GM12878 (cell line): ENCODE data around the gene RIMS1. TPM values are rescaled to one million over a fixed set of nuclear protein-coding genes. Genes with fewer than 3 reads are reported as not detected.

Experiments used
- ATAC-seq: fragments of 200-7000 bp; cut with Tn5 transposase; 3 replicates; pipeline ENCODE4 v1.9.1; 2020; ENCODE audit warnings: mild to moderate bottlenecking, moderate library complexity
- BruUV-seq: library from RNA; stranded (reverse); fragments of 400-500 nt; replicated peaks from 2 replicates; lab custom pipeline; 2021; lab: Mats Ljungman, UMichigan
- CTCF ChIA-PET: fragments of 300-600 bp; sonication (Branson Sonifier 250); formaldehyde crosslinking; extraction: SDS; loops from one replicate; lab custom pipeline; 2021; ENCODE audit warnings: inconsistent platforms; lab: Yijun Ruan, JAX
- POLR2A ChIA-PET: fragments of 350-600 bp; formaldehyde crosslinking; extraction: SDS; loops from one replicate; lab custom pipeline; 2021; ENCODE audit warnings: inconsistent platforms; lab: Charles Lee
- RAD21 ChIA-PET: fragments of 300-600 bp; sonication (Branson Sonifier 250); formaldehyde crosslinking; loops from one replicate; lab custom pipeline; 2023; ENCODE audit warnings: antibody characterized with exemption; ENCODE audit not compliant: unreplicated experiment; lab: Charles Lee
- SMC1A ChIA-PET: fragments of 300-600 bp; sonication (Branson Sonifier 250); formaldehyde crosslinking; loops from one replicate; lab custom pipeline; 2023; ENCODE audit not compliant: unreplicated experiment, uncharacterized antibody; lab: Charles Lee
- DNase-seq: peaks from one replicate; pipeline ENCODE4 v3.0.0-alpha.2; 2011; ENCODE audit warnings: low read depth, low spot score
- FAIRE-seq: peaks from 3 replicates; lab custom pipeline; 2011; peaks lifted over from hg19 to GRCh38; lab: Jason Lieb, UNC
- H2AFZ ChIP-seq: 2 replicates; pipeline ENCODE4 v1.6.0; 2011; ENCODE audit warnings: low read depth, low read length, control low read depth; ENCODE audit not compliant: control insufficient read depth
- H3K27ac ChIP-seq: 2 replicates; pipeline ENCODE4 v1.5.1; 2011; ENCODE audit warnings: control low read depth; ENCODE audit not compliant: control insufficient read depth, insufficient read depth
- H3K27me3 ChIP-seq, 2 experiments: replicated peaks in 1 of 2; 2 replicates each; pipeline versions ENCODE4 v1.6.0 to v1.6.1; 2011; ENCODE audit warnings: low read length in 1 of 2; ENCODE audit not compliant: control insufficient read depth in 2 of 2, insufficient read depth in 2 of 2
- H3K36me3 ChIP-seq, 2 experiments: 2 replicates each; pipeline ENCODE4 v1.5.1; 2011; ENCODE audit warnings: low read length in 1 of 2; ENCODE audit not compliant: control insufficient read depth in 2 of 2, insufficient read depth in 2 of 2
- H3K4me1 ChIP-seq: 2 replicates; pipeline ENCODE4 v1.6.1; 2011; ENCODE audit warnings: mild to moderate bottlenecking, low read length, moderate library complexity, mixed read lengths; ENCODE audit not compliant: control insufficient read depth, insufficient read depth
- H3K4me2 ChIP-seq: 2 replicates; pipeline ENCODE4 v1.6.0; 2011; ENCODE audit warnings: control low read depth; ENCODE audit not compliant: control insufficient read depth, insufficient read depth
- H3K4me3 ChIP-seq: fragments of 200-600 bp; sonication (generic); 2 replicates; pipeline ENCODE4 v1.5.1; 2016
- H3K79me2 ChIP-seq: 2 replicates; pipeline ENCODE4 v1.6.0; 2011; ENCODE audit warnings: low read length; ENCODE audit not compliant: control insufficient read depth, insufficient read depth
- H3K9ac ChIP-seq: 2 replicates; pipeline ENCODE4 v1.8.0; 2011; ENCODE audit warnings: low read length, control low read depth, mixed read lengths; ENCODE audit not compliant: control insufficient read depth, insufficient read depth
- H3K9me3 ChIP-seq: replicated peaks from 3 replicates; pipeline ENCODE4 v1.5.1; 2011; ENCODE audit warnings: mild to moderate bottlenecking, low read length; ENCODE audit not compliant: control insufficient read depth, insufficient read depth
- H4K20me1 ChIP-seq: 2 replicates; pipeline ENCODE4 v1.6.0; 2011; ENCODE audit not compliant: control insufficient read depth, insufficient read depth
- ATF3 ChIP-seq: IDR thresholded peaks from 2 replicates; pipeline ENCODE4 v1.6.1; 2011; ENCODE audit warnings: low read depth, mild to moderate bottlenecking, low read length, moderate library complexity, borderline replicate concordance; ENCODE audit errors: extremely low read depth
- ATF7 ChIP-seq: fragments of 450-650 bp; IDR thresholded peaks from 2 replicates; pipeline ENCODE4 v1.6.1; 2016; ENCODE audit warnings: low read depth, mild to moderate bottlenecking
- ETV6 ChIP-seq, 2 experiments: fragments of 450-650 bp in 1 of 2; IDR thresholded peaks in 1 of 2; conservative IDR thresholded peaks in 1 of 2; 2 replicates each; pipeline ENCODE4 v1.6.1; 2014; ENCODE audit warnings: antibody characterized with exemption in 1 of 2, borderline replicate concordance in 1 of 2, low read depth in 1 of 2, mild to moderate bottlenecking in 1 of 2, moderate library complexity in 1 of 2
- FOS ChIP-seq: IDR thresholded peaks from 3 replicates; pipeline ENCODE4 v1.6.1; 2011; ENCODE audit warnings: borderline replicate concordance; ENCODE audit not compliant: insufficient read length; ENCODE audit errors: extremely low read depth
- HCFC1 ChIP-seq: fragments of 150-350 bp; IDR thresholded peaks from 2 replicates; pipeline ENCODE4 v1.6.1; 2014; ENCODE audit warnings: low read length
- POLR2A ChIP-seq: IDR thresholded peaks from 2 replicates; pipeline ENCODE4 v1.6.1; 2011; ENCODE audit warnings: low read depth, mild to moderate bottlenecking, low read length
- RAD51 ChIP-seq: fragments of 450-650 bp; IDR thresholded peaks from 2 replicates; pipeline ENCODE4 v1.6.1; 2016; ENCODE audit warnings: moderate library complexity, mild to moderate bottlenecking, inconsistent platforms
- SIN3A ChIP-seq: IDR thresholded peaks from 2 replicates; pipeline ENCODE4 v1.6.1; 2012; ENCODE audit warnings: low read depth, low read length, improper control_type of control experiment
- TCF3 ChIP-seq: IDR thresholded peaks from 2 replicates; pipeline ENCODE4 v1.6.1; 2012; ENCODE audit warnings: low read depth, mild to moderate bottlenecking, low read length, borderline replicate concordance; ENCODE audit not compliant: insufficient read depth
- WRNIP1 ChIP-seq: IDR thresholded peaks from 2 replicates; pipeline ENCODE4 v1.6.1; 2011; ENCODE audit warnings: low read depth, low read length, improper control_type of control experiment, borderline replicate concordance
- WGBS: methylation state at CpG from one replicate; pipeline ENCODE4 v1.1.6; 2016; ENCODE audit warnings: low lambda C conversion rate; ENCODE audit not compliant: insufficient replicate concordance, insufficient coverage; ENCODE audit errors: missing lambda C conversion rate; 5-methylcytosine and 5-hydroxymethylcytosine counted together
- in situ Hi-C: fragments of 300-500 bp; cut with MboI; formaldehyde crosslinking; loops from 9 replicates; pipeline ENCODE4 v1.14.3; 2018; ENCODE audit warnings: mixed read lengths
- intact Hi-C: fragments of 100-400 bp; cut with micrococcal nuclease; formaldehyde crosslinking; loops from one replicate; pipeline ENCODE4 v1.14.2; 2022; ENCODE audit not compliant: unreplicated experiment
- polyA plus RNA-seq, 11 experiments: library from polyadenylated mRNA; depleted of rRNA in 4 of 11; unstranded in 6 of 11; stranded (reverse) in 5 of 11; fragments of >200 nt; fragmentation: Nextera tagmentation in 4 of 11; fragmentation: Illumina TruSeq in 1 of 11; extraction: Ambion mirVana in 4 of 11; extraction: Trizol in 1 of 11; gene quantifications; 1 replicate in 1 of 11; 2 replicates in 10 of 11; pipeline versions ENCODE4 v1.2.1 to v1.2.3, GENCODE V29; 2011 to 2016; ENCODE audit warnings: inconsistent platforms in 2 of 11, missing spikeins in 2 of 11, low read depth in 1 of 11
- total RNA-seq, 4 experiments: library from RNA; depleted of rRNA in 3 of 4; stranded (reverse); fragments of >200 nt in 3 of 4; fragmentation: Illumina TruSeq in 1 of 4; extraction: Trizol in 1 of 4; gene quantifications; 2 replicates each; pipeline versions ENCODE4 v1.2.1 to v1.2.3, GENCODE V29; 2013 to 2021
- TF ChIP-seq, protein P1 (sequence below): IDR thresholded peaks from 2 replicates; pipeline ENCODE4 v1.6.1; 2012; ENCODE audit warnings: low read depth, low read length, improper control_type of control experiment
- TF ChIP-seq, protein P2 (sequence below): fragments of 450-650 bp; IDR thresholded peaks from 2 replicates; pipeline ENCODE4 v1.6.1; 2017; ENCODE audit warnings: mild to moderate bottlenecking, moderate library complexity

Gene RIMS1
- total and polyA plus RNA-seq, 10 of the 15 experiments (the other 5 are each of a cell fraction or from before 2014, with no cell fraction given), result 0.05 to 0.76 (median 0.23) TPM

GRCh38 chr6:72032086-72032485, 145.7 kb downstream of the RIMS1 start:
- H2AFZ ChIP-seq, result no peak overlapping the region
- in situ Hi-C loops (no loop called here), intact Hi-C loops (no loop called here)
- H3K9ac ChIP-seq, result no peak overlapping the region
- H3K27ac ChIP-seq, result no peak overlapping the region
- CTCF ChIA-PET, result no interaction called here
- 27% methylated on average over 2 of the region's 2 CpGs for WGBS
- SMC1A ChIA-PET, result no interaction called here
- BruUV-seq, result no TSS peak
- TF ChIP-seq SIN3A (no peak), ATF3 (no peak)
- TF ChIP-seq, protein P1, sequence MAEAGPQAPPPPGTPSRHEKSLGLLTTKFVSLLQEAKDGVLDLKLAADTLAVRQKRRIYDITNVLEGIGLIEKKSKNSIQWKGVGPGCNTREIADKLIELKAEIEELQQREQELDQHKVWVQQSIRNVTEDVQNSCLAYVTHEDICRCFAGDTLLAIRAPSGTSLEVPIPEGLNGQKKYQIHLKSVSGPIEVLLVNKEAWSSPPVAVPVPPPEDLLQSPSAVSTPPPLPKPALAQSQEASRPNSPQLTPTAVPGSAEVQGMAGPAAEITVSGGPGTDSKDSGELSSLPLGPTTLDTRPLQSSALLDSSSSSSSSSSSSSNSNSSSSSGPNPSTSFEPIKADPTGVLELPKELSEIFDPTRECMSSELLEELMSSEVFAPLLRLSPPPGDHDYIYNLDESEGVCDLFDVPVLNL, result no peak
- POLR2A ChIA-PET, result no interaction called here
- H3K27me3 ChIP-seq, result no peaks in the 10 kb centered on the region
- no peak overlapping the region for H3K4me2 ChIP-seq
- H4K20me1 ChIP-seq, result no peaks in the 10 kb centered on the region
- FAIRE-seq (no peak), DNase-seq (no peak), ATAC-seq (peak; percentile 33; the same call in 2 of the 3 replicates)
- H3K79me2 ChIP-seq, result no peaks in the 10 kb centered on the region
- RAD21 ChIA-PET, result no interaction called here
- no peaks in the 10 kb centered on the region for H3K9me3 ChIP-seq
- H3K36me3 ChIP-seq, result no peaks in the 10 kb centered on the region
- H3K4me1 ChIP-seq, result no peaks in the 10 kb centered on the region
- no peak overlapping the region for H3K4me3 ChIP-seq

DNA sequence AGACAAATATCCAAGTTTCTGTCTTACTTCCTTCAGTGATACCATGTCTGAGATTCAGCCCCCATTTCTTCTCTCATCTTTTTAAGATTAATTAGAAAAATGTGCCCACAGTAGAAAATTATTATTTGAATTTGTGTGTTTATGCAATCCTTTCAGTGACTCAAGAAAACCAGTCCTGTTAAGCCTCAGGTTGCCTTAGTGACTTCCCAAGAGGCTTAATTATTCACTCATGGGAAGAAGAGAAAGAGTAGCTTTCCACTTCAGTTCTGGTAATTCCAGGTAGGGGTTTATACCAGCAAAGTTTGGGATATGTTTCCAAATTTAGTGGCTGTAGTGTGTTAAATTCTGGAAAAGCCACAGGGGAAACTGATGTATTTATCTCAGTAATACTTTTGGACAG, 149.1 kb downstream of the RIMS1 start:
- SMC1A ChIA-PET, result no interaction called here
- RAD21 ChIA-PET, result no interaction called here
- Histone ChIP-seq H3K27ac (no peak overlapping the region), H3K27me3 (no peaks in the 10 kb centered on the region), H3K79me2 (no peaks in the 10 kb centered on the region), H3K4me1 (no peaks in the 10 kb centered on the region), H3K36me3 (no peaks in the 10 kb centered on the region), H2AFZ (no peak overlapping the region), H4K20me1 (no peaks in the 10 kb centered on the region), H3K9ac (no peak overlapping the region), H3K4me3 (no peak overlapping the region), H3K9me3 (no peaks in the 10 kb centered on the region), H3K4me2 (no peak overlapping the region)
- BruUV-seq, result no TSS peak
- no peak for FAIRE-seq
- intact Hi-C loops (no loop called here), in situ Hi-C loops (no loop called here)
- CTCF ChIA-PET, result interaction anchor here (1.6 kb wide), 1 partner anchor 12 kb away, joined by 3 read pairs; no protein-coding TSS in a partner anchor
- POLR2A ChIA-PET, result no interaction called here
- ATAC-seq, result no peak
- no peak for DNase-seq
- TF ChIP-seq ATF7 (no peak), FOS (no peak), RAD51 (no peak), TCF3 (no peak), WRNIP1 (no peak), HCFC1 (no peak), ETV6 (conservative IDR thresholded peaks at IDR 0.05 in 1 of 2, IDR thresholded peaks at IDR 0.05 in 1 of 2; ENCODE audit: borderline replicate concordance in 1 of 2, low read depth in 1 of 2) (no peak), POLR2A (no peak)
- TF ChIP-seq, protein P2, sequence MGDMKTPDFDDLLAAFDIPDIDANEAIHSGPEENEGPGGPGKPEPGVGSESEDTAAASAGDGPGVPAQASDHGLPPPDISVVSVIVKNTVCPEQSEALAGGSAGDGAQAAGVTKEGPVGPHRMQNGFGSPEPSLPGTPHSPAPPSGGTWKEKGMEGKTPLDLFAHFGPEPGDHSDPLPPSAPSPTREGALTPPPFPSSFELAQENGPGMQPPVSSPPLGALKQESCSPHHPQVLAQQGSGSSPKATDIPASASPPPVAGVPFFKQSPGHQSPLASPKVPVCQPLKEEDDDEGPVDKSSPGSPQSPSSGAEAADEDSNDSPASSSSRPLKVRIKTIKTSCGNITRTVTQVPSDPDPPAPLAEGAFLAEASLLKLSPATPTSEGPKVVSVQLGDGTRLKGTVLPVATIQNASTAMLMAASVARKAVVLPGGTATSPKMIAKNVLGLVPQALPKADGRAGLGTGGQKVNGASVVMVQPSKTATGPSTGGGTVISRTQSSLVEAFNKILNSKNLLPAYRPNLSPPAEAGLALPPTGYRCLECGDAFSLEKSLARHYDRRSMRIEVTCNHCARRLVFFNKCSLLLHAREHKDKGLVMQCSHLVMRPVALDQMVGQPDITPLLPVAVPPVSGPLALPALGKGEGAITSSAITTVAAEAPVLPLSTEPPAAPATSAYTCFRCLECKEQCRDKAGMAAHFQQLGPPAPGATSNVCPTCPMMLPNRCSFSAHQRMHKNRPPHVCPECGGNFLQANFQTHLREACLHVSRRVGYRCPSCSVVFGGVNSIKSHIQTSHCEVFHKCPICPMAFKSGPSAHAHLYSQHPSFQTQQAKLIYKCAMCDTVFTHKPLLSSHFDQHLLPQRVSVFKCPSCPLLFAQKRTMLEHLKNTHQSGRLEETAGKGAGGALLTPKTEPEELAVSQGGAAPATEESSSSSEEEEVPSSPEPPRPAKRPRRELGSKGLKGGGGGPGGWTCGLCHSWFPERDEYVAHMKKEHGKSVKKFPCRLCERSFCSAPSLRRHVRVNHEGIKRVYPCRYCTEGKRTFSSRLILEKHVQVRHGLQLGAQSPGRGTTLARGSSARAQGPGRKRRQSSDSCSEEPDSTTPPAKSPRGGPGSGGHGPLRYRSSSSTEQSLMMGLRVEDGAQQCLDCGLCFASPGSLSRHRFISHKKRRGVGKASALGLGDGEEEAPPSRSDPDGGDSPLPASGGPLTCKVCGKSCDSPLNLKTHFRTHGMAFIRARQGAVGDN, result no peak
